ENCODE data around the gene CABLES2. TPM values are rescaled to one million over a fixed set of nuclear protein-coding genes. Genes with fewer than 3 reads are reported as not detected.
"Not testable (repeated sequence)": the region's sequence is repeated elsewhere in the genome, so short reads cannot be mapped to it uniquely, and the experiment has no call there.

CABLES2 gene
- total RNA-seq, 4 donors from 2014 or later: 2.0 to 6.9 (median 4.1) TPM

DNA sequence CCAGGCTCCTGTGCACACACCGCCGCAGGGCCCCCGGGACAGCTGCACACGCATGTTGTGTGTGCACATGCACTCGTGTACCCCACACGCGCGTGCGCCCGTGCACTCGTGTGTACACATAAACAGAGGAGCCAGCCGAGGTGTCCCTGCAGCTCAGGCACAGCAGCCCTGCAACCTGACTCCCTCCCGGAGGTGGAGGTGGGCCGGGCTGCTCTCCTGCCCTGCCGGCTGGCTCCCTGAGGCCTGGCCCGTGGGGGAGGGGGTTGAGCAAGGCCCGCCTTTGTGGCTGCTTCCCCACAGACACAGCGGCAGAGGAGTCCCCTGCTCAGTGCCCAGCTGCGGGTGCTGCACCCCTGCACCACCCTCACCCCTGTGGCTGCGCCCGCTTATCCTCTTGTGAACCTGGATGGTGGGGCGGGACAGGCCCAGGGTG lies 19.6 kb upstream of the CABLES2 start:
- Histone ChIP-seq H3K27me3 (peaks cover 0 to 65% (median 3%) of the 10 kb centered on the region in 4 donors), H3K9me3 (no peaks in the 10 kb centered on the region), H3K4me3 (no peak overlapping the region), H3K27ac (replicated peaks in 1 of 4) (no peak overlapping the region), H3K4me1 (no peaks in the 10 kb centered on the region), H3K36me3 (no peaks in the 10 kb centered on the region)
- no peak for DNase-seq (ENCODE audit: extremely low spot score)
- no peak for TF ChIP-seq POLR2AphosphoS5 (IDR thresholded peaks at IDR 0.05)
- no peak for TF ChIP-seq EP300 (IDR thresholded peaks at IDR 0.05)
- no peak for TF ChIP-seq POLR2A (IDR thresholded peaks at IDR 0.05; ENCODE audit: low read depth)
- TF ChIP-seq, protein P1, sequence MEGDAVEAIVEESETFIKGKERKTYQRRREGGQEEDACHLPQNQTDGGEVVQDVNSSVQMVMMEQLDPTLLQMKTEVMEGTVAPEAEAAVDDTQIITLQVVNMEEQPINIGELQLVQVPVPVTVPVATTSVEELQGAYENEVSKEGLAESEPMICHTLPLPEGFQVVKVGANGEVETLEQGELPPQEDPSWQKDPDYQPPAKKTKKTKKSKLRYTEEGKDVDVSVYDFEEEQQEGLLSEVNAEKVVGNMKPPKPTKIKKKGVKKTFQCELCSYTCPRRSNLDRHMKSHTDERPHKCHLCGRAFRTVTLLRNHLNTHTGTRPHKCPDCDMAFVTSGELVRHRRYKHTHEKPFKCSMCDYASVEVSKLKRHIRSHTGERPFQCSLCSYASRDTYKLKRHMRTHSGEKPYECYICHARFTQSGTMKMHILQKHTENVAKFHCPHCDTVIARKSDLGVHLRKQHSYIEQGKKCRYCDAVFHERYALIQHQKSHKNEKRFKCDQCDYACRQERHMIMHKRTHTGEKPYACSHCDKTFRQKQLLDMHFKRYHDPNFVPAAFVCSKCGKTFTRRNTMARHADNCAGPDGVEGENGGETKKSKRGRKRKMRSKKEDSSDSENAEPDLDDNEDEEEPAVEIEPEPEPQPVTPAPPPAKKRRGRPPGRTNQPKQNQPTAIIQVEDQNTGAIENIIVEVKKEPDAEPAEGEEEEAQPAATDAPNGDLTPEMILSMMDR (IDR thresholded peaks at IDR 0.05): no peak
- WGBS: 88% methylated on average over 12 of the region's 22 CpGs
- intact Hi-C loops (cut with DNase I): loop anchor here (5.0 kb wide), 1 partner anchor 66 kb away; no protein-coding TSS in a partner anchor

DNA sequence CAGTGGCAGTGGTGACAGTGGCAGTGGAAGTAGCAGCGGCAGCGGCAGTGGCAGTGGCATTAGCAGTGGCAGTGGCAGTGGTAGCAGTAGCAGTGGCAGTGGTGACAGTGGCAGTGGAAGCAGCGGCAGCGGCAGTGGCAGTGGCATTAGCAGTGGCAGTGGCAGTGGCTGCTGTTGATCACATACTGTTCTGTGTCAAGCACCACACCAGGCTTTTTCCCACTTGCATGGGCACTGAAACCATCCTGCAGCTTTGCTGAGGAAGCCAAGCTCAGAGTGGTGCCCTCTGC lies 18.9 kb upstream of the CABLES2 start:
- 98% methylated on average over 4 of the region's 4 CpGs for WGBS
- not testable (repeated sequence) for H3K36me3 ChIP-seq; H3K9me3 ChIP-seq; H3K4me1 ChIP-seq; DNase-seq (ENCODE audit: extremely low spot score); H3K4me3 ChIP-seq; H3K27ac ChIP-seq (replicated peaks in 1 of 4)
- intact Hi-C loops (cut with DNase I): loop anchor here (5.0 kb wide), 1 partner anchor 66 kb away; no protein-coding TSS in a partner anchor
- H3K27me3 ChIP-seq: peaks cover 0 to 65% (median 3%) of the 10 kb centered on the region in 4 donors

DNA sequence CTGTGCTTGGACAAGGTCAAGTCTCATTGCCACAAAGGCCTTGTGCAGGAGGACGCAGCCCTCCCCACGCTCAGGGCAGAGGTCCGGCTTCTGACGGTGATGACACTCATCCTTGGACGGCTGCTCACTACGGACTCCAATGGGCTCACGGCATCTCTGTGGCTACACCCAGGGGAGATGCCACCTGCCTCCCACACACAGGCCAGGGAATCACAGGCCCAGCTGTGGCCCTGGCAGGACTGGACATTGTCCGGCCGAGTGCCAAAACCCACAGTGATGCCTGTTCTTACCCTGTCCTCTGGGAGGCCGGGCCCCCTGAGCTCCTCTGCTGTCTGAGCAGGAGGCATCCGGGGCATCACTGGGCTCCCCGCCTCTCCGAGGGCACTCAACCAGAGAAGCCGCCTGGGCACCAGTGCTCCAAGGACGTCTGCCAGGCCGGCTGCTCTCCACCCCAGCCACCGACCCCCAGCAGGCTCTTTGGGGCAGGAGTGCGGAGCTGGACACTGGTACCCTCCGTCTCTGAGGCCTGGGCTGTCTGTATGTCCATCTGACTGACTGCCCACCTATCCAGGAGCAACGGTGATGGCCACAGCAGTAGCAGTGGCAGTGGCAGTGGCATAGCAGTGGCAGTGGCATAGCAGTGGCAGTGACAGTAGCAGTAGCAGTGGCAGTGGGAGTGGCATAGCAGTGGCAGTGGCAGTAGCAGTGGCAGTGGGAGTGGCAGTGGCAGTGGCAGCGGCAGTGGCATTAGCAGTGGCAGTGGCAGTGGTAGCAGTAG lies 18.4 kb upstream of the CABLES2 start:
- peaks cover 0 to 64% (median 3%) of the 10 kb centered on the region in 4 donors for H3K27me3 ChIP-seq
- no peak overlapping the region for H3K27ac ChIP-seq (replicated peaks in 1 of 4)
- intact Hi-C loops (cut with DNase I): loop anchor here (5.0 kb wide), 1 partner anchor 67 kb away; no protein-coding TSS in a partner anchor
- TF ChIP-seq, protein P1 (IDR thresholded peaks at IDR 0.05): no peak
- no peak for TF ChIP-seq POLR2A (IDR thresholded peaks at IDR 0.05; ENCODE audit: low read depth)
- no peak for TF ChIP-seq EP300 (IDR thresholded peaks at IDR 0.05)
- TF ChIP-seq POLR2AphosphoS5 (IDR thresholded peaks at IDR 0.05): no peak
- H3K36me3 ChIP-seq: no peaks in the 10 kb centered on the region
- DNase-seq (ENCODE audit: extremely low spot score): no peak
- no peaks in the 10 kb centered on the region for H3K9me3 ChIP-seq
- no peak overlapping the region for H3K4me3 ChIP-seq
- 93% methylated on average over 1 of the region's 21 CpGs for WGBS
- no peaks in the 10 kb centered on the region for H3K4me1 ChIP-seq

DNA sequence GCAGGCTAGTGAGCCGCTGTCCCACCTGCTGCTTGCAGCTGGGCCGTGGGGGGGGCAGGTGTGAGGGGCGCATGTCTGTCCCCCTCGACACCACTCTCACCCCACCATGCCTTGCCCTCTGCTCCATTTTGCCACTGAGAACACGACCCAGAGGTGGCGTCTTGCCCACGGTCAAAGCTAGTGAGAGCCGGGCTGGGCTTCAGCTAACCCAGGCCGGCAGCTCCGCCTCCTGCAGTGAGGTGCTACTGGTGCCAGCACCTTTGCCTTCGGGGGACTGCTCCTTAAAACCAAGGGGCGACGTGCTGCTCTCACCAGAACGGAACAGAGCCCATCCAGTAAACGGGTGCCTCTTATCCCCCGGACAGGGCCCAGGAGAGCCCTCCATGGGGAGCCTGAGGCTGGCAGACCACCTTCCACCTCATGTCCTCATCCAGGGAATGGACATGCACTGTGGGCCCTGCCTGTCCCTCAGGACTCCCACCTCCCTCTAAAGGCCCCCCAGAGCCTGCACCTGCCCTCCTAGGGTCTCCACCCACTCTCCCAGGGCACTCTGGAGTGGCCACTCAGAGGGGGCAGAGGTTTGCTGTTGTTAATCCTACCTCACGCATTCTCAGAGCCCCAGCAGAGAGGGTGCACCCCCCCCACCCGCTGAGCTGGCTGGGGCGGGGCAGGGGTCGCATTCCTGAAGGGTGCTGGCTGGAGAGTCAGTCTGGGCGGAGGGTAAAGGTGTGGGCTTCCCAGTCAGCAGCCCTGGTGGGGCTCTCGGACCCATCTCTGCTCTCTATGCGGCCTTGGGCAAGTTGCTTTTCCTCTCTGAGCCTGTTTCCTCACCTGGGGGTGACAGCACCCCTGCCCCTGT lies 17.4 kb upstream of the CABLES2 start:
- TF ChIP-seq, protein P1 (IDR thresholded peaks at IDR 0.05): no peak
- TF ChIP-seq POLR2A (IDR thresholded peaks at IDR 0.05; ENCODE audit: low read depth): no peak
- TF ChIP-seq POLR2AphosphoS5 (IDR thresholded peaks at IDR 0.05): no peak
- TF ChIP-seq EP300 (IDR thresholded peaks at IDR 0.05): no peak
- H3K27me3 ChIP-seq: peaks cover 0 to 58% (median 3%) of the 10 kb centered on the region in 4 donors
- intact Hi-C loops (cut with DNase I): loop anchor here (5.0 kb wide), 1 partner anchor 68 kb away; no protein-coding TSS in a partner anchor
- no peak for DNase-seq (ENCODE audit: extremely low spot score)
- 72% methylated on average over 10 of the region's 23 CpGs for WGBS
- H3K4me1 ChIP-seq: no peaks in the 10 kb centered on the region
- no peaks in the 10 kb centered on the region for H3K36me3 ChIP-seq
- H3K9me3 ChIP-seq: no peaks in the 10 kb centered on the region
- H3K4me3 ChIP-seq: no peak overlapping the region
- H3K27ac ChIP-seq (replicated peaks in 1 of 4): no peak overlapping the region

DNA sequence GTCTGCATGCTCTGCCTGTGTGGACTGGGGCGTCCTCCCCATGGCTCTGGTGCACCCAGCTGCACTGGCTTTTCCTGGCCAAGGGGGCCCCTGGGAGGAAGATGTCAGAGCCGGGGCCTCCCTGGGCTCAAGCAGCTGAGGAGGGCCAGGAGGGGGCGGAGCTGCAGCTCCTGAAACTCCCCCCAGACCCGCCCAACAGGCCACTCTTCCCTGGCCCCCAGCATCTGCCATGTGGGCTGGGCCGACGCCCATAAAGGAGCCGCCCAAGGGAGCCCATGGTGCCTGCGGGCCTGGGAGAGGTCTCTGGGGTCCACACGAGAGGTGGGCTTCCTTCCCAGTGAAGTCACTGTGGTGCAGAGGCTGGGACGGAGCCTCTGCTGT lies 16.2 kb upstream of the CABLES2 start:
- 73% methylated on average over 2 of the region's 10 CpGs for WGBS
- TF ChIP-seq POLR2AphosphoS5 (IDR thresholded peaks at IDR 0.05) (no peak), EP300 (IDR thresholded peaks at IDR 0.05) (no peak), POLR2A (IDR thresholded peaks at IDR 0.05; ENCODE audit: low read depth) (no peak)
- TF ChIP-seq, protein P1 (IDR thresholded peaks at IDR 0.05): no peak
- DNase-seq (ENCODE audit: extremely low spot score): no peak
- H3K27me3 ChIP-seq: peaks cover 0 to 60% (median 3%) of the 10 kb centered on the region in 4 donors
- intact Hi-C loops (cut with DNase I): no loop called here
- no peaks in the 10 kb centered on the region for H3K4me1 ChIP-seq
- H3K36me3 ChIP-seq: no peaks in the 10 kb centered on the region
- no peak overlapping the region for H3K4me3 ChIP-seq
- no peaks in the 10 kb centered on the region for H3K9me3 ChIP-seq
- no peak overlapping the region for H3K27ac ChIP-seq (replicated peaks in 1 of 4)
